T-helper 1 cell treated with Interleukin-12 subunit alpha and Interleukin-12 subunit beta and Interleukin-4 antibody, amounts not matched to agents 30 μg/mL and 1 μg/mL, for 36 hours (primary cell): ENCODE results near the gene MAEA.

Source experiments
- H3K27ac Mint-ChIP-seq: one replicate; pipeline ENCODE4 v1.8.0; 2021; ENCODE audit warnings: mild to moderate bottlenecking, mixed read lengths
- H3K27me3 Mint-ChIP-seq: one replicate; pipeline ENCODE4 v1.8.0; 2021; ENCODE audit warnings: low read depth, mixed read lengths
- H3K36me3 Mint-ChIP-seq: one replicate; pipeline ENCODE4 v1.8.0; 2021; ENCODE audit warnings: low read depth, mixed read lengths
- H3K4me1 Mint-ChIP-seq: one replicate; pipeline ENCODE4 v1.8.0; 2021; ENCODE audit warnings: low read depth, mixed read lengths
- H3K4me3 Mint-ChIP-seq: one replicate; pipeline ENCODE4 v1.8.0; 2021; ENCODE audit warnings: mild to moderate bottlenecking, moderate library complexity, mixed read lengths
- H3K9me3 Mint-ChIP-seq: one replicate; pipeline ENCODE4 v1.8.0; 2021; ENCODE audit warnings: mixed read lengths

The MAEA gene

GRCh38 chr4:1246901-1247863 is 42.5 kb upstream of the MAEA start:
- Mint-ChIP-seq H3K27ac (peak overlapping the region; percentile 88), H3K27me3 (no peaks in the 10 kb centered on the region), H3K4me1 (peaks cover 37% of the 10 kb centered on the region), H3K36me3 (peaks cover 29% of the 10 kb centered on the region), H3K4me3 (peak overlapping the region; percentile 90), H3K9me3 (no peaks in the 10 kb centered on the region)

GRCh38 chr4:1247864-1248244 is 41.8 kb upstream of the MAEA start:
- peaks cover 31% of the 10 kb centered on the region for H3K36me3 Mint-ChIP-seq
- H3K9me3 Mint-ChIP-seq = peaks cover 5% of the 10 kb centered on the region
- H3K4me1 Mint-ChIP-seq = peaks cover 38% of the 10 kb centered on the region
- peak overlapping the region; percentile 88 for H3K27ac Mint-ChIP-seq
- H3K27me3 Mint-ChIP-seq = no peaks in the 10 kb centered on the region
- H3K4me3 Mint-ChIP-seq = peak overlapping the region; percentile 90

GRCh38 chr4:1248245-1249147 is 41.2 kb upstream of the MAEA start, which contains the start of gene CTBP1:
Gene CTBP1, minus strand, starts transcription at chr4:1249130. Its CDS starts 7,799 bp downstream, at chr4:1241331.
- peaks cover 38% of the 10 kb centered on the region for H3K36me3 Mint-ChIP-seq
- peak within 1 kb of the TSS; percentile 96 for H3K27ac Mint-ChIP-seq
- peaks cover 11% of the 10 kb centered on the region for H3K9me3 Mint-ChIP-seq

GRCh38 chr4:1249148-1249730 is 40.5 kb upstream of the MAEA start:
- Mint-ChIP-seq H3K9me3 (peaks cover 16% of the 10 kb centered on the region), H3K4me1 (peaks cover 42% of the 10 kb centered on the region), H3K4me3 (peak overlapping the region; percentile 90), H3K36me3 (peaks cover 39% of the 10 kb centered on the region), H3K27me3 (no peaks in the 10 kb centered on the region), H3K27ac (peak overlapping the region; percentile 96)

More at GRCh38 chr4:1248245-1249147, 41.2 kb upstream of the MAEA start, which contains the start of gene CTBP1:
- Mint-ChIP-seq H3K27me3 (no peaks in the 10 kb centered on the region), H3K4me1 (peaks cover 38% of the 10 kb centered on the region), H3K4me3 (peak within 1 kb of the TSS; percentile 90)

- Mint-ChIP-seq H3K36me3 (peaks cover 44% of the 10 kb centered on the region), H3K4me1 (peaks cover 47% of the 10 kb centered on the region), H3K27me3 (no peaks in the 10 kb centered on the region), H3K27ac (peak overlapping the region; percentile 96), H3K9me3 (peaks cover 23% of the 10 kb centered on the region), H3K4me3 (peak overlapping the region; percentile 90)
These were observed 39.8 kb upstream of the MAEA start for GRCh38 chr4:1249731-1250526.

GRCh38 chr4:1250527-1250812 is 39.2 kb upstream of the MAEA start:
- no peaks in the 10 kb centered on the region for H3K27me3 Mint-ChIP-seq
- peak overlapping the region; percentile 90 for H3K4me3 Mint-ChIP-seq
- H3K9me3 Mint-ChIP-seq = peaks cover 25% of the 10 kb centered on the region
- peaks cover 44% of the 10 kb centered on the region for H3K36me3 Mint-ChIP-seq
- peaks cover 42% of the 10 kb centered on the region for H3K4me1 Mint-ChIP-seq
- H3K27ac Mint-ChIP-seq = peak overlapping the region; percentile 96

- peaks cover 32% of the 10 kb centered on the region for H3K9me3 Mint-ChIP-seq
These were observed 38.5 kb upstream of the MAEA start for GRCh38 chr4:1250921-1251772.

GRCh38 chr4:1251773-1252066 is 38.0 kb upstream of the MAEA start:
- Mint-ChIP-seq H3K27ac (no peak overlapping the region), H3K4me1 (peaks cover 40% of the 10 kb centered on the region), H3K9me3 (peaks cover 37% of the 10 kb centered on the region), H3K4me3 (no peak overlapping the region), H3K36me3 (peaks cover 48% of the 10 kb centered on the region), H3K27me3 (no peaks in the 10 kb centered on the region)

More at GRCh38 chr4:1250921-1251772, 38.5 kb upstream of the MAEA start:
- Mint-ChIP-seq H3K27ac (peak overlapping the region; percentile 96), H3K4me1 (peaks cover 45% of the 10 kb centered on the region), H3K36me3 (peaks cover 48% of the 10 kb centered on the region), H3K27me3 (no peaks in the 10 kb centered on the region), H3K4me3 (peak overlapping the region; percentile 90)

- peak overlapping the region; percentile 2 for H3K4me3 Mint-ChIP-seq
- H3K27ac Mint-ChIP-seq = peak overlapping the region; percentile 55
These were observed 36.7 kb upstream of the MAEA start for GRCh38 chr4:1252928-1253492.

GRCh38 chr4:1253831-1254230 is 35.9 kb upstream of the MAEA start:
- peaks cover 51% of the 10 kb centered on the region for H3K36me3 Mint-ChIP-seq
- peak overlapping the region; percentile 31 for H3K27ac Mint-ChIP-seq
- peaks cover 35% of the 10 kb centered on the region for H3K4me1 Mint-ChIP-seq

More at GRCh38 chr4:1252928-1253492, 36.7 kb upstream of the MAEA start:
- Mint-ChIP-seq H3K27me3 (no peaks in the 10 kb centered on the region), H3K36me3 (peaks cover 48% of the 10 kb centered on the region), H3K9me3 (peaks cover 48% of the 10 kb centered on the region), H3K4me1 (peaks cover 35% of the 10 kb centered on the region)

GRCh38 chr4:1255151-1255550 is 34.5 kb upstream of the MAEA start:
- no peak overlapping the region for H3K4me3 Mint-ChIP-seq
- H3K36me3 Mint-ChIP-seq = peaks cover 45% of the 10 kb centered on the region
- no peaks in the 10 kb centered on the region for H3K27me3 Mint-ChIP-seq
- H3K27ac Mint-ChIP-seq = no peak overlapping the region
- peaks cover 36% of the 10 kb centered on the region for H3K4me1 Mint-ChIP-seq
- H3K9me3 Mint-ChIP-seq = peaks cover 55% of the 10 kb centered on the region

More at GRCh38 chr4:1253831-1254230, 35.9 kb upstream of the MAEA start:
- H3K4me3 Mint-ChIP-seq = no peak overlapping the region
- peaks cover 55% of the 10 kb centered on the region for H3K9me3 Mint-ChIP-seq
- no peaks in the 10 kb centered on the region for H3K27me3 Mint-ChIP-seq

- H3K27ac Mint-ChIP-seq = no peak overlapping the region
- no peak overlapping the region for H3K4me3 Mint-ChIP-seq
- no peaks in the 10 kb centered on the region for H3K27me3 Mint-ChIP-seq
- peaks cover 55% of the 10 kb centered on the region for H3K9me3 Mint-ChIP-seq
- peaks cover 41% of the 10 kb centered on the region for H3K36me3 Mint-ChIP-seq
- H3K4me1 Mint-ChIP-seq = peaks cover 39% of the 10 kb centered on the region
These were observed 34.0 kb upstream of the MAEA start for GRCh38 chr4:1255699-1256098.

GRCh38 chr4:1258457-1258856 is 31.2 kb upstream of the MAEA start:
- Mint-ChIP-seq H3K4me1 (peaks cover 24% of the 10 kb centered on the region), H3K36me3 (peaks cover 19% of the 10 kb centered on the region), H3K27me3 (no peaks in the 10 kb centered on the region), H3K27ac (no peak overlapping the region), H3K9me3 (peaks cover 44% of the 10 kb centered on the region), H3K4me3 (no peak overlapping the region)
